ENCODE results near the gene LAMC2.

- no peak for TF ChIP-seq CTCF (IDR thresholded peaks at IDR 0.05)
- TF ChIP-seq POLR2A (IDR thresholded peaks at IDR 0.05) = no peak
Measured at GRCh38 chr1:183239793-183240525, 53.9 kb downstream of the LAMC2 start.

All from esophagus squamous epithelium (tissue), 4 donors.